Esophagus squamous epithelium (tissue), 4 donors: ENCODE measurements around the gene PKP1.

Experiments
- CTCF ChIP-seq, 6 experiments: fragments of 450-650 bp in 4 of 6; fragments of 200-600 bp in 2 of 6; sonication (generic) in 2 of 6; IDR thresholded peaks; one replicate each; pipeline ENCODE4 v1.5.1; 2016 to 2019; ENCODE audit warnings: antibody characterized with exemption in 6 of 6, mild to moderate bottlenecking in 4 of 6, moderate library complexity in 4 of 6
- POLR2A ChIP-seq, 4 donors: fragments of 450-650 bp; IDR thresholded peaks; one replicate each; pipeline ENCODE4 v1.6.1; 2017; ENCODE audit warnings: antibody characterized with exemption in 4 of 4, mild to moderate bottlenecking in 4 of 4, moderate library complexity in 3 of 4

DNA sequence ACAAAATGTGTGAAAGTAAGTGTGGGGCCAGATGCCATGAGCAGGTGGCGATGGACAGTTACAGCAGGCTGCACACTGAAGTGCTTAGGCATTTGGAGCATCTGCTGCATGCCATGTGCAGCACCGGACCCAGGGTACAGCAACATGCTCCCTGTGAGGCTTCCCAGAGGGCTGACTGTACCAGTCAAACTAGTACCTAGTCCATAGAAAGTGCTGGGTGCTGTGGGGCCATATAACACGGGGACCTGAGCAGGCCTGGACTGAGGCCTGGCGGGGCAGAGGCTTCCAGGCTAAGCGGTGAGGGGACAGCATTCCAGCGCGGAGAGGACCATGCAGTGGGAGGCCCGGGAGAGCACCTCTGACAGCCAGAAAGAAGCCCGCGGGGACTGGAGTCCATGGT is 29.9 kb upstream of the PKP1 start:
- TF ChIP-seq CTCF (IDR thresholded peaks at IDR 0.05) (no peak), POLR2A (IDR thresholded peaks at IDR 0.05) (no peak)
